Dermis microvascular lymphatic vessel endothelial cell (primary cell): Measurements from ENCODE around the gene AKAP13. TPM values are rescaled to one million over a fixed set of nuclear protein-coding genes. Genes with fewer than 3 reads are reported as not detected.
"Not testable (repeated sequence)": the region's sequence is repeated elsewhere in the genome, so short reads cannot be mapped to it uniquely, and the experiment has no call there.

Experiments used
- DNase-seq, 2 donors: peaks; one replicate each; pipeline versions ENCODE4 v3.0.0 to v3.0.0-alpha.2; 2010; ENCODE audit warnings: low read depth in 2 of 2
- total RNA-seq: library from RNA; depleted of rRNA; stranded (reverse); fragments of >200 nt; gene quantifications from 2 replicates; pipeline ENCODE4 v1.2.1, GENCODE V29; 2014

The AKAP13 gene
- total RNA-seq, 1 donor from 2014 or later = 54.7 TPM

DNA sequence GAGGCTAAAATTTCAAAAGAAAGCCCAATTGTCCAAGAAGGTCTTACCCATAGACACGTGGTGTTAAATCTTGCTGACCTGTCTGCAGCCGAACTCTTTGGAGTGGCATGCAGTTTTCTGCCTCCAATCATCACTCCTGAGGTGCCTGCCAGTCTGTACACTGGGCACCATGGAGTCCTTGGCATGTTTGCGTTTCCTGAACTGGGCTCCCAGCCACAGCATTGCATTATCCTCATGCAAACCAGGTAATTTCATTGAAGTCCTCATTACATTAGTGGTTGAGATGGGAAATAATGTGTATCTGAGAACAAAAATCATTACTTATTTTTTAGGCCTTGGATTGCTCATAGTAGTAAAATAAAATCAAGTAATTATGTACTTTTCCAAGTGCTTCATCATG is 152.3 kb downstream of the AKAP13 start:
- no peak for DNase-seq

GRCh38 chr15:85534031-85534430 is 153.6 kb downstream of the AKAP13 start:
- DNase-seq = no peak

DNA sequence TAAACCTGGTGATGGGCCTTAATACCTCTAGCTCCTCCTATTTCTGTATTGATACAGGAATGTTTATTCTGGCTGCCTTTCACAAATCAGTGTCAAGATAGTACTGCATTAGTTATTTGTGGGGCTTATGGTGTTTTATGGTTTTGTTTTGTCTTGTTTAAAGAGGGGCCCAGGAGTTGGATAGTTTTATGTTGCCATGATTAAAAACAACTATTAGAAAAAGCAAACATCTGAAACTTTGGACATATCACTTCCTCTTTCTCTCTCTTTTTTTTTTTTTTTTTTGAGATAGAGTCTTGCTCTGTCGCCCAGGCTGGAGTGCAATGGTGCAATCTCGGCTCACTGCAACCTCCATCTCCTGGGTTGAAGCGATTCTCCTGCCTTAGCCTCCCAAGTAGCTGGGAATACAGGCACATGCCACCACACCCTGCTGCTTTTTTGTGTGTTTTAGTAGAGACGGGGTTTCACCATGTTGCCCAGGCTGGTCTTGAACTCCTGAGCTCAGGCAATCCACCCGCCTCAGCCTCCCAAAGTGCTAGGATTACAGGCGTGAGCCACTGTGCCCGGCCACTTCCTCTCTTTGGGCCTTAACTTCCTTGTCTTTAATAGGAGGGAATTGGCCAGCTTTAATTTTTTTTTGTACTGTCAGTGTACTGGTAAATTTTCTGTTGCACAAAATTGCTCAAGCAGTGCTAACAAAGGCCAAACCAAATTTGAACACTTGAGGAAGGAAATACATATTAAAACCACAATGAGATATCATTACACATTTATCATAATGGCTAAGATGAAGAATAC is 155.3 kb downstream of the AKAP13 start:
- DNase-seq = not testable (repeated sequence)

DNA sequence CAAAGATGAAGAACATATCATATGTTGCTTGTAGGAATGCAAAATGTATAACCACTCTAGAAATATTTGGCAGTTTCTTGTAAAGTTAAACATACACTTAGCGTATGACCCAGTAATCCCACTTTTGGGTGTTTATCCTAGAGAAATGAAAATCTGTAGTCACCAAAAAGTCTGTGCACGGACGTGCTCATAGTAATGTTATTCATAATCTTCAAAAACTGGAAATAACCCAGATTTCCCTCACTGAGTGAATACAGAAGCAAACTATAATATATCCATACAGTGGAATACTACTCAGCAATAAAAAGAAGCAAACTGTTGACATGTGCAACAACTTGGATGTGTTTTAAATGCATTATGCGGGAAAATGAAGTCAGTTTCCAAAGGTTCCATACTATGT is 155.9 kb downstream of the AKAP13 start:
- DNase-seq = no peak

GRCh38 chr15:85539491-85539890 is 159.1 kb downstream of the AKAP13 start:
- DNase-seq = no peak

- no peak for DNase-seq
Observed at GRCh38 chr15:85540085-85540797, 159.8 kb downstream of the AKAP13 start.

GRCh38 chr15:85541744-85542143 is 161.3 kb downstream of the AKAP13 start:
- DNase-seq = no peak

DNA sequence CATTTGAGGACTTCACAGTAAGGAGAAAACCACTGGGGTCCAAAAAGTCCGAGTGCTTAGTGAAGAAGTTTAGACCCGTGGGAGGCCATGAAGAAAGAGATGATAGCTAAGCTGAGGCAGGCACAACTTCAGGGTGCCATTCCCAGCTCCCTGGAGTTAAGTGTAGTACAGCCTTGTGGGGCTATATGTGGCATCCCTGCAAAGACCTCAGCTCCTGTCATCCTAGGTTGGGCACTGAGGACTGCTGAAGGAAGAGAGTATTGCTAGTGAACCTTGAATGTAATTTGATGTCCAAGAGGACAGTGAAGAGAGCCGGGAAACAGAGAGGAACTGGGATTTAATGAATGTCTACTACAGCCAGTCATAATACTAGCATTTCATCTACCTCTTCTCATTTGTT is 162.1 kb downstream of the AKAP13 start:
- no peak for DNase-seq

DNA sequence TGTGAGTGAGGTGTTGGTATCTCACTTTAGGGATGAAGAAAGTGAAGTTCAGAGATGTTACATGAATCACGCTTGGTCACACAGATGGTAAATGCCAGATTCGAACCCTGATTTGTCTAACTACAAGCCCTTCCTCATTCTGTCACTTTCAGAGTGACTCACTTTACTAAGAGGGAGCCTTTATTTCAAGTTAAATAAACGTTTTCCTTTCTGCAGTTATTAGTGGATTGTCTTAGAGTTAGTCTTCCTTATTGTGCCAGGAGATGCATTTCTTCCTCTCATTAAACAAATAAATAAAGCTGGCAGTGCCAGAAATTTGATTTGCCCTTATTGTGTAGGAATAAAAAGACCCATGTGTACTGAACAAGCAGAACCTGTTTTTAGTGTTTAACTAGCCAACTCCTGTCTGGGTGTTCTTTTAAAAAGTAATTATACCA is 162.5 kb downstream of the AKAP13 start:
- DNase-seq = peak in 1 of 2 donors; percentile 31

- DNase-seq = peak; percentile 10 to 56
Observed at GRCh38 chr15:85543741-85544155, 163.3 kb downstream of the AKAP13 start.

DNA sequence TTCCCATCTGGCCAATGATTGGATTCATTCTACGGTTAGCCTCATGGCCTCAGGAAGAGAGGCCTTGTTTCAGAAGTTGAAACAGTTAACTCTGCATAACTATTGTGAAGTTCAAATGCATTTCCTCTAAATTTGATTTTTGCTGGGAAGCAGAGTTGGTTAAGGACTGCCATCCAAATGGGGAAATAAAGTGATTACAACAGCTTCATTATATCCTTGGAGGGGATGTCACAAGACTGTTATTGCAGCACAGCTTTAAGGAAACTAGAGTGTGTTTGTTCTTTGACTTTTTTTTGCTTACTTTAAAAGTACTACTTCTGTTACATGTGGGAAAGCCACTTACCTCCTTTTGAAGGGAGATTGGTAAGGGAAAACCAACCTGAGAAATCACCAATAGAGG is 164.8 kb downstream of the AKAP13 start:
- no peak for DNase-seq

DNA sequence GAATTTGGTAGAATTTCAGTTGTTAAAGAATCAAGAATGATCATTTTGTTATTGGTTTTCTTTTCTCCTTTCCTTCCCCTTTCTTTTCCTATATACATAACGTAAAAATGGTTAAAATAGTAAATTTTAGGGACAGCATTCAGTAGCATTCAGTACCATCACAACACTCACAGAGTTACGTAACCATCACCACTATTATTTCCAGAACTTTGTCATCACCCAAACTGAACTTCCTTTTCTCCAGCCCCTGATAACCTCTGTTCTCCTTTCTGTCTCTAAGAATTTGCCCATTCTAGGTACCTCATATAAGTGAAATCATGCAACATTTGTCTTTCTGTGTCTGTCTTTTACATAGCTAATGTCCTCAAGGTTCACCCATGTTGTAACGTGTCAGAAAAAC is 165.3 kb downstream of the AKAP13 start:
- DNase-seq = no peak

DNA sequence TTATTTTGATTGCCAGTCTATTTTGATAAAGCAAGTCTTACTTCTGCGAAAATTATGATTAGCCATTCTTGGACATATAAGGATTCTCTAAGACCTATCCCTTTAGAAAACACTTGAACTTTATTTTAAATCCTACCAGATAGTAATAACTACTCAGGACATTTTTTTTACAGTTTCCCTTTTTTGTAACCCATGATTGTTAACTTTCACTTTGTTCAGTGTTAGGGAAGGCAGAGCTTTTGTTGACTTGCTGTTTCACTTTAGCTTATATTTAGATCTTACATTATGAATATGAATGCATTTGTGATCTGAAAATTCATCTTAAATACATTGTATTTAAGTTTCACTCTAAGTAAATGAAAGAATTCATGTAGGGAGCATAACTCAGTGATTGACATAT is 167.0 kb downstream of the AKAP13 start:
- no peak for DNase-seq

- no peak for DNase-seq
Observed at GRCh38 chr15:85550283-85550682, 169.9 kb downstream of the AKAP13 start.

DNA sequence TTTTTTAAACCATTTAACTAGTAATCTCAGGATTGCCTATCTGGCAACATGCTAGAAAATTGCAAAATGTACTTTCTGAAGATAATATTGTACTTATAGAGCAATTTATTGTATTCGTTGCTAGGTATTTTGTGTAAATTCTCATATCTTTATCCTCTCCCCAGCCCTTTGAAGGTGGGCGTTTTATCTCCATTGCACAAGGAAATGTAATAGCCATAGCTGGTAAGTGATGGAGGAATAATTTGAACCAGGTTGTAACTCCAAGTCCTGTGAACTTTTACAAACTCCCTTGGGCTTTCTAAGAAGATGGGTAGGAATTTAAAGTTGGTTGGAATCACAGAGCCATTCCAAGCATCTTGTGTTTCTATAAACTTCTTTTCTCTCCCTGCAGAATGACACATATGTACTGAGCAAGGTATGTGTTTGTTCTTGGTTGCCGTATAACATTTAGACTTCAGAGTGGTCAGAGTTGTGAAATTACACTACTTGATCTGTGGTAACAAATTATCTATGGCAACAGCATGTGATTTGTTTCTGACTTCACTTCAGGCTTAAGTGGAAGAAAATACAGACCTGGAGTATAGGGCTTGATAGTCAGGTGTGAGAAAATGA is 170.9 kb downstream of the AKAP13 start:
- DNase-seq = no peak

DNA sequence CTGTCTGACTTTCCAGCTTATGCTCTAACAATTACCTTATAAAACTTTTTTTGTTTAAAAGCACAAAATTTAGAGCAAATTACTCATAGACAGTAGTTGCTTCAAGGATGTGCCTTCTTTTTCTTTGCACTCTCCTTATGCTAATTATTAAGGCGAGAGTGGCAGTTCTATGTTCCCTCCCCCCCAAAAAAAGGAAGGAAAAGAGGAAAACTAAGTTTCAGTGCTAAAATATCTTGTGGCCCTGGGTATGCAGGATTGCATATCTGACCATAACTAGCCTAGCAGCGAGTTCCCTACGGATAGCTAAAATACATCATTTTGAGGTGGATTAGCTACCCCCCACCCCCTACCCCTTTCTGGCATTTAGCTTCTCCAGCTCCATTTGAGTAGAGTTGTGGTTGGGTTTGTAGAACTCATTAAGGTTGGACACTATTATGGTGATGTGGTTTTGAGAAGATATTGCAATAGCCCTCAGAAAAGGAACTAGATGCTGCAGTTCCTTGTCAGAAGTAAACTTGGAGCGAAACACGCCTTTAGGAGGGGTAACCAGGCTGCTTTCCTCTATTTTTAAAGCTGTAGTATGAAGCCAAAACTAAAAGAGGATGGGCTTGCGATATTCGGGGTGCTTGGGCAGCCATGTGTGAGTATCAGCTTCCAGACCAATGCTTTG is 174.6 kb downstream of the AKAP13 start:
- no peak for DNase-seq

DNA sequence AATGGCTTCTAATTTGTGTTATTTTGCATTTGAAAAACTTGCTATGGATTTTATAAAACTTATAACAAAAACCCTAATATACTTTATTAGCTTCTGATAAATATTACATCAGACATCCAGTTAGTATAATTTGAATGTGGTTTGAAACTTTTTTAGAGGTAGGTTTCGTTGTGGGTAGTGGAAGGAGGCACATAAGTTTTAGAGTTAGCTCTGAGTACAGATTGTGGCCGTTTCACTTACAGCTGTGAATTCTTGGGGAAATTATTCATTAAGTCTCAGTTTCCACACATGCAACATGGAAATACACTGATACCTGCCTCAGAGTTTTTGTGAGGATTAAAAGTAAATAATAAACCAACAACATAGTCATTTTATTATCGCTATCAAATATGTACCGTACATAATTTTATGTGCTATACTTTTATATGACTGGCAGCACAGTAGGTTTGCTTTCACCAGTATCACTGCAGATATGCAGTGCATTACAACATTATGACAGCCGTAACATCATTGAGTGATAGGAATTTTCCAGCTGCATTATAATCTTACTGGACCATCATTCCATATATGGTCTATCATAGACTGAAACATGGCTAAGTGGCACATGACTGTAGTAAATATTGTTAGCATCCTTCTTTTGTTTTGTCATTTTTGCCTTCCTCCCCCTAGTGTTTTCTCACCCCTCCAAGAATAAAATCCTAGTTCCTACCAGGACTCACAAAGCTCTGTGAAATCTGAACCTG is 175.6 kb downstream of the AKAP13 start:
- DNase-seq = no peak

DNA sequence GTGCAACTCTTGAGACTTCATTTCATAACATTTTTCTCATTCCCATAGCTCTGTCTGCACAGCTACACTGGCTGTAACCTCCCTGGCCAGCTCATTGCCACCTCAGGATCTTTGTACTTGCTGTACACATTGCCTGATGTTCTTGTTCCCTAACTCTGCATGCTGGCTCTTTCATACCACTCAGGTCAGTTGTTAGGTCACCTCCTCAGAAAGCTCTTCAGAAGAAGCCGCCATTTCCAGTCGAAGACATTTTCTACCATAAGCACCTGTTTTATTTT is 176.2 kb downstream of the AKAP13 start:
- DNase-seq = no peak

DNA sequence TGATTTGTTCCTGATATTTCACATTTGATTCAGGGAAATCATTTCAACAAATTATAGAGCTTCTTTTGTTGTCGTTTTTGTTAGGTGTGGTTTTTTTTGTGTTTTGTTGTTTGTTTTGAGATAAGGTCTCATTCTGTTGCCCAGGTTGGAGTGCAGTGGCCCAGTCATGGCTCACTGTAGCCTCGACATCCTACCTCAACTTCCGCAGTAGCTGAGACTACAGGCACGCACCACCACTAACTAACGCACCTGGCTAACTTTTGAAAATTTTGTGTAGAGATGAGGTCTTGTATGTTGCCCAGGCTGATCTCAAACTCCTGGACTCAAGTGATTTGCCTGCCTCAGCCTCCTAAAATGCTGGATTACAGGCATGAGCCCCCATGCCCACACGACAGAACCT is 177.0 kb downstream of the AKAP13 start:
- no peak for DNase-seq

- DNase-seq = no peak
Observed at GRCh38 chr15:85558848-85559247, 178.4 kb downstream of the AKAP13 start.

DNA sequence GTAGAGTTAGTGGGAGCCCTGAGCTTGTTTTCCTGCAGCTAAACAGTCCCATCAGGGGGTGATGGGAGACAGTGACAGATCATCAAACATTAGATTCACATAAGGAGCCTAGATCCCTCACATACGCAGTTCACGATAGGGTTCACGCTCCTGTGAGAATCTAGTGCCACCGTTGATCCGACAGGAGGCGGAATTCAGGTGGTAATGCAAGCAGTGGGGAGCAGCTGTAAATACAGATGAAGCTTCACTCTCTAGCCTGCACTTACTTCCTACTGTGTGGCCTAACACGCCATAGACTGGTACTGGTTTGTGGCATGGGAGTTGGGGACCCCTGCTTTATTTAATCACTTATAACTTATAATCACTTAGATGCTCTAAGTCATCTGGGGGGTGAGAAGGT is 179.1 kb downstream of the AKAP13 start:
- DNase-seq = no peak

DNA sequence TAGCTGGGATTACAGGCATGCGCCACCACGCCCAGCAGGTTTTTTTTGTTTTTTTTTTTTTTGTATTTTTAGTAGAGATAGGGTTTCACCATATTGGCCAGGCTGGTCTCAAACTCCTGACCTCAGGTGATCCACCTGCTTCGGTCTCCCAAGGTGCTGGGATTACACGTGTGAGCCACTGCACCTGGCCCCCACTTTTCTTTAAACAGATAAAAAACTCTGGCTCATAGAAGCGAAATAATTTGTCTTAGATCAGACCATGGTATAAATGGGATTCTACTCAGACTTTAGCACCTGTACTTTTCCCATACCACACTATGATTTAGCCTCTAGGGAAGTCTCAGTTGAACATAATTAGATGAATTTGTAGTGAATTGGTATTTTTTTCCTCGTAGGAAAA is 182.4 kb downstream of the AKAP13 start:
- DNase-seq = no peak
